RKO (cell line): ENCODE results near the gene CNTN2.

Source experiments
- DNase-seq: peaks from one replicate; pipeline ENCODE4 v3.0.0-alpha.2; 2016; ENCODE audit warnings: low spot score

Gene CNTN2

DNA sequence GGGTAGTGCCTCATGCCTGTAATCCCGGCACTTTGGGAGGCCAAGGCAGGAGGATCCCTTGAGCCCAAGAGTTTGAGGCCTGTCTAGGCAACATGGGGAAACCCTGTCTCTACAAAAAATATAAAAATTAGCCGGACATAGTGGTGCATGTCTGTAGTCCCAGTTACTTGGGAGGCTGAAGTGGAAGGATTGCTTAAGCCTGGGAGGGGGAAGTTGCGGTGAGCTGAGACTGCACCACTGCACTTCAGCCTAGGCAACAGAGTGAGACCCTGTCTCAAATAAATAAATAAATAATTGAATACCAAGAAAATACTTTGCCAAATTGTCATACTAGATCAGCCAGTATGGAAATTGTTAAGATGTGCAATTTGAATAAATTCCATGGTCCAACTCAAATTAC lies 84.6 kb downstream of the CNTN2 start:
- DNase-seq: no peak
